ENCODE data around the gene XRRA1.

XRRA1 gene

DNA sequence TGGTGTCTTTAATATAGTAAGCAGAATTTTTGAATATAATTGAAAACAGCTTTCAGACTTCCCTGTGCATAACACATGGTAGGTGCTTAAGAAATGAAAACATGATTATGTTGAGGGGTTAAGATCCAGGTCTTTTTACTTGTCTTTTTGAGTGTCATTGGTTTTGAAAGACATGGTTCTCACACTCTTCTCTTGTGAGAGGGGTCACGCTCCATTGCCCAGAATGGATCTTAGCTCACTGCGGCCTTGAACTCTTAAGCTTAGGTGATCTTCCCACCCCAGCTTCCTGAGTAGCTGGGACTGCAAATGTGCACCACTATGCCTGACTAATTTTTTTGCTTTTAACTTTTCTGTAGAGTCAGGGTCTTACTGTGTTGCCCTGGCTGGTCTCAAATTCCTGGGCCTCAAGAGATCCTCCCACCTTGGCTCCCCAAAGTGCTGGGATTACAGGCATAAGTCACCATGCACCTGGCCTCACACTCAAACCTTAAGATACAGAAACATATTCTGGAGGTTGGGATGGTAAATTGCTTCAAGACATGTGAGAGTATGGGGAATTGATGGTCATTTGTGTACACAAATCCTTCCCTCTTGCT lies 1.6 kb upstream of the XRRA1 start:
- DNase-seq (ENCODE audit: low read depth): no peak

DNA sequence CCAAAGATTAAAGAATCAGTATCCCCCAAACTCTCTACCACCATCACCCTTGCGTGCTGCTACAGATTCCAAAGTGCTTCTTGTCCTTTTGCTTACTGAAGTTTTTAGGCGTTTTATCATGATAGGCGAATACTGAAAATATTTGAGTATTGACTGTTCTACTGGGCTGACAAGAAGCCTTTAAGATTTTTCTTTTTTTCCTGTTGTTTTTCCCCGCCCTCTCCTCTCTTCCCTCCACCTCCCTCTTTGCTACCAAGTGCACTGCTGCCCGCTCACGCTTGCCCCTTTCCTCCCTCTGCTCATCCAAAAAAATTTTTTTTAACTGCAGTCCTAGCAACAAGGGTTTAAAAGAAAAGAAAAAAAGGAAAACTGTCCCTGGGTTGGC lies 854 bp upstream of the XRRA1 start:
- DNase-seq (ENCODE audit: low read depth): no peak

DNA sequence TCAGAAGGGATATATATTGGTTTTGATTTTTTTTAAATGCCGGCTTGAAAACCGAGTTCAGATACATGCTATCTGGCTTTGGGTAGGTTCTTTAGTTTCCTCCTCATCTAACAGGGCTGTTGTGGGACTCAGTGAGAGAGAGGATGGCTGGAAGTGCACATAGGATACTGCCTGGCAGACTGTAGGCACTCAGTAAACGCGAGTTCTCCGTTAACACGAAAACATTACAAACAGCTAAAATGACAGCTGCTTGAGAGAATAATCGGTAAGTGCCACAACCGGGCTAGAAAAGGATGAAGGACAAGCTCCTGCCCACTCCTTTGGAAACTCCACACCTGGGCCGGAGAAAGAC lies 369 bp downstream of the XRRA1 start:
- no peak for DNase-seq (ENCODE audit: low read depth)

DNA sequence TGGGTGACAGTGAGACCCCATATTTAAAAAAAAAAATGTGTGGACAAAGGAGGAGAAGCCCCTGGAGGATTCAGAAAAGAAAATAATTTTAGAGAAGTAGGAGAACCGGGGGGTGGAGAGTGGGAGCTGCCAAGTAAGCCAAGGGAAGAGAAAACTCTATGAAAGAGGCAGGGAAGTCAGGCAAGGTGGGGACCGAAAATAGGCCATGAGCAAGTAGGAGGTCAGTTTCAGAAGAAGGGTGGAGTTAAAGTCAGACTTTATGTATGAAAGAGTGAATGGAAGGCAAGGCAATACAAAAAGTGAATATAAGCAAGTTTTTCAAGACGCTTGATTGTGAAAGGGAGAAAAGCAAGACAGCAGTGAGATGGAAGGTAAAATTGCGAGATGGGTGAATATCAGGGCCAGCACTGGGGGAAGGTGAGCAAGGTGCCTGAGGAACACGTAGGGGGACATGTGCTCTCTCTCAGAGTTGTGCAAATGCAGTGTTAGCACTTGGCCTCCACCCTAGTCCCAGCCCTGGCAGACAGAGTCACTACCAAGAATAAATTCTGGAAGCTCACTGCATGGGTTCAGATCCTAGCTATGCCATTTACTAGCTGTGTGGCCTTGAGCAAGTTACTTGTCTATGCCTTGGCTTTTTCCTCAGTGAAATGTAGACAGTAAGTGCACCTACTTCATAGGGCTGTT lies 6.7 kb downstream of the XRRA1 start:
- DNase-seq (ENCODE audit: low read depth): no peak

DNA sequence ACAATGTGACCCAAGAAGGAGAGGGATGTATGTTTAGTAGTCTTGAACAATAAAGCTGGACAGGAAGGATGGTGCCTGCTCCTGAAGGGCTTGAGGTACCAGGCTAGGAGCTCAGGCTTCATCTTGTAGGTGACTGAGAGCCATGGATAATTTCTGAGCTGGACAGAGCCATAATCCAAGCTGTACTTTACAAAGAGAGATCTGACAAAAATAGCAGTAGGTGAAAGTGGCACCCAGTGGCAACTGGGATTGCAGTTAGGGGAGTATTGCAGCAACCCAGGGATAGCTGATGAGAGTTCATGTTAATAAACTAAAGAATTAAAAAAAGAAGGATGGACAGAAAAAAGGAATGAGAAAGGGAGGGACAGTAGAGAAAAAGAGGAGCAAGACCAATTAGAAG lies 7.4 kb downstream of the XRRA1 start:
- no peak for DNase-seq (ENCODE audit: low read depth)

DNA sequence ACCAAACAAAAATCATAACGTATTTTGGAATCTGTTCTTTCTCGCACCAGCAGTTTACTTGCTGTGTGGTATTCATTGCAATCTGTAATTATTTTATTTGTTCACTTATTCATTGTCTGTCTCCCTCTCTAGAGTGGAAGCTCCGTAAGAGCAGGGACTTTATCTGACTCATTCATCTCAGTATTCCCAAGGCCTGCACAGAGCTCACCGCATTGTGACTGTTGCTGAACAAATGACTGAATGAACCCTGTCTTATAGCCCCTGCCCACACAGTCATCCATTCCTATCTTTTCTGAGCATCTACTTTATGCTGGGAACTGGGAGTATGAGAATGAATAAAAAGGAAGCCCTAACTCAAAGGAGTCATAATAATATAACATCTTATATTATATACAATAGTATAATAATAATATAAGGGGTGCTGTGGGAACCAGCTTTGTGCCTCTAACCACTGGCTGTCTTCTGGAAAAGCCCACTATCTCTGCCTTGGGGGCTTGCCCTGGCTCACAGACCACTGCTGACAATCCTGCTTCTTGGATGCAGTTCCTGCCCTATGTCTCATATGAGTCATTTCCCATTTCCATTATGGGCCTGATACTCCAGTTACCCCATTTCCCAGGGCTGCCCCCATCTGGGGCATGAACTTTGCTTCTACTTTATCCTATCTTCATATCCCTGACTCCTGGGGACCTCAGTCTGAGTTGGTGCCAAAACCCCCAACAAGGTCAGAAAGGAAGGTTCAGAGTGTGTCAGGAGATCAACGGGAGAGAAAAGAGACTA lies 11.0 kb downstream of the XRRA1 start:
- DNase-seq (ENCODE audit: low read depth): no peak

DNA sequence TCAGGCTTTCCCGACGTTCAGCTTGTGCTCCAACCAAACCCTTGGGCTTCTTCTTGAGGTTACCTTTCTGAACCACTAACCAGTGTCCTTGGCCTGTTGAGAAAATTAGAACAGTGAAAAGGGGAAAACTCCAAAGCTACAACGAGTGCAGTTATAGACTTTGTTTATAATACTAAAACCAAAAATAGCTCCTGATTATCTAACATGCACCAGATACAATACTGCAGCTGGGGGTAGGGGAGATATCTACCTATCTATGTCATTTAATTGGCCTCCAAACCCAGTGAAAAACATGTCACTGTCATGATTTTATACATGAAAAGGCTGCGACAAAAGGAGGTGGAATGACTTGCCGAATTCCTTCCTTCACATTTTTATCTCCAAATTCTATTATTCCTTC lies 11.9 kb downstream of the XRRA1 start:
- DNase-seq (ENCODE audit: low read depth): no peak

DNA sequence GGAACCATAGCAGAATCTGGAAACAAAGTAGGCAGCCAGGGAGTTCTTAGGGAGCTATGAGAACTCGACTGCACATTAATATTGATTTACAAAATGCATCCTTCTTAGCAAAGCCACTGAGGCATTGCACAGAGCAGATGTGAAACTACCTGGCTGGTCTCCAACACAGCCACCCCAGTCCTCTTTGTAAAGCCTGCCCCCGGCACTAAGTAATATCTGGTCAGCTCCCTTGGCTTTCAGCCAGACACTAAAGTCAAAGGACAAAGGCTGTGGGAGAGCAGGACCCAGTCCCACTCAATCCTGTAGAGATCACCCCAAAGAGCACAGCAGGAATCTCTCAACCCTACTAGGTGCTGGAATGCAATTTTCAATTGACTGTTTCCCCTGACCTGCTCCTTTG lies 12.8 kb downstream of the XRRA1 start:
- DNase-seq (ENCODE audit: low read depth): no peak

DNA sequence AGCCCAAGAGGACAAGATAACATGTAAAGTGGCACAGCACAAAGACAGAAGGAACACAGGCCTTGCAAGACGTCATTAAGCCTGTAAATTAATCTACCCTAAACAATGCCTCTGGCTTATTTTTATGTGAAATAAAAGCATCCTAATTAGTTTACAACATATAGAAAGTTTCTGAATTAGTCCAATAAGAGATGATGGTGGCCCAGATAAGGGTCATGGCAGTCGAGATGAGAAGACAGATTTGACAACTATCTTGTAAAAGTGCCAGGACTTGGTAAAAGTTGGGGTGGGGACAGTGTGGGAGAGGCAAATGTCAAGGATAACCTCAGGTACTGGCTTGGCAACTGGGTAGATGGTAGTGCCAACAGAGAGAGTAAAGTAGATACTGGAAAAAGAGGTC lies 13.6 kb downstream of the XRRA1 start:
- no peak for DNase-seq (ENCODE audit: low read depth)

DNA sequence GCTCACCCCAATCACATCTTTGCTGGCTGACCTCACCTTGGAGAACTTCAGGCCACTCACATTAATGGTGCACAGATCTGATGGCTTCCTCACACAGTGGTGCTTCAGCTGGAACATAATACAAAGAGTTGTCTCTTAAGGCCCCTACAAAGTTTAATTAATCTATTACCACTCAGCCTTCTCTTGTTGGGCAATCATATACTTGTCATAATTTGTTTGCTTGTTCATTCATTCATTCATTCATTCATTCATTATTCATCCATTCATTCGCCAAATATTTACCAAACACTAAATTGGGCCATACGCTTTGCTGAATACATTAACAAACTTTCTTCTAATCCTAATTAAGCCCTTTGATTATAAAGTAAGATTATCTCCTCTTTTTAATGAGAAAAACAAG lies 15.1 kb downstream of the XRRA1 start:
- no peak for DNase-seq (ENCODE audit: low read depth)

DNA sequence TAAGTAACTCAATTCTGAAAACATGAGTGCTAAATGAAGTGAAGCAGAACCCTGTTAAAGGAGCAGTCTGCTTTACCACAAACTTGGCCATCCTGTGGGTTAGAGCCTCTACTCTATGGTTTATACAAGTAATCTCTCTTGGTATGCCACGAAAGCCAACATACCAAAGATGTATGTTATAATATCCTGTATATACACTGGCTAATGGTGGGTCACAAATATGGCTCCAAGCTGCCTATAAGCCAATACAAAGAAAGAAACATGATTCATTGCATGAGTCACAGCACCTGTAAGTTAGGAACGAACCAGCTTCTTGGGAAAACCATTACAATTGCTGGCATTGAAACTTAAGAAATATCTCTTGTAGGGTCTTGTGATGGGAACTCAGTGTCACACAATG lies 16.1 kb downstream of the XRRA1 start:
- DNase-seq (ENCODE audit: low read depth): no peak

DNA sequence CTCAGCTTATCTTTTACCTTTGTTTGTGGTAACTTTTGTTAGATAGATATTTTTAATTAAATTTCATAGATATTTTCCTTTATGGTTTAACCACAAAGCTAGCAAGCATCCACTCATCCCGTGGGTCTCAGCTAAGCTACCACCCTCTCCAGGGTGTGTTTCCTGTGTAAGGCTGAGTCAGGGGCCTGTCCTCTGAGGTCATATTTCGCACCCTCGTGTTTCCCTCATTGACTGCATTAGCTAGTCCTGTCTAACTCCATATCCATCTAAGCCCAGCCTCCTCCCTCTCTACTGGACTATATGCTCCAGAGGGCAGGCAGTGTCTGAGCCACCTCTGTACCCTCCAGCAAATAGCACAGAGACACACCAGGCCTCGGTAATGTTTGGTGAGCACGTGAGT lies 16.7 kb downstream of the XRRA1 start:
- DNase-seq (ENCODE audit: low read depth): no peak

DNA sequence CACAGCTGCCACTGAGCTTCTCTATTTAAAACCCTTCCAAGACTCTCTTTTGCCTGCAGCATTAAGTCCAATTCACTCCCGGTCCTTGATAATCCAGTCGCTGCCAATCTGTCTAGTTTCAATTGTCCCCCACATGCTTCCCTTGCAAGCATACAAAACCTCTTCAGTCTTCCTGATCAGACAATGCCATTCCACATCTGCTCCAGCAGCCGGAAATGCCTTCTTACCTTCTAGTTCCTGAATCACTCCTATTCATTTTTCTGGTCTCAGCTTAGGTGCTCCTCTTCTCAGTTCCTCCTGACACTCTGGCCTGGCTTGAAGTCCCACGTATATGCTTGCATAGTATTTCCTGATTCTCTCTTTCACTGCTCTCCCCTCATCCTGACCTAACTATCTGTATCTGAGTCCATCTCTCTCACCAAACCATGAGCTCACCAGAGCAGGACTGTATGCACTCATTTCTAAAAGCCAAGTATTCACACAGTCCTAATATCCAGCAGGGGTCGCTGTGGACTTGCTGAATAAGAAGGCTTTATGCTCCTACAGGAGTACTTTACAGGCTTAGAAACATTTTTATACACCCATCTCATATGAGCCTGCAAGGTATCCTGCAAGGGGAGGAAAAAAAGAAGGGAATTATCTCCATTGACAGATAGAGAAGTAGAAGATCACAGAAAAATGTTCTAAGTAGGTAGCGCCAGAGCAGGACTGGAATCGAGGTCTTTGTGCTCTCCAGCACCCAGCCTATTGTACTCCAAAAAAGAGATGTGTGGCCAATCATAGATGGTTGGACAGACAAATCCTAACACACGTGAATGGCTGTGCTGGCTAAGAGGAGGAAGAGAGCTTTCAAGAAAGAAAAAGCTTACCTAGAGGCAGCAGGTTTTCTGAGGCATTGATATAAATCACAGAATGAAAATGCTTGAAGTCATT lies 19.2 kb downstream of the XRRA1 start:
- DNase-seq (ENCODE audit: low read depth): peak; percentile 33

DNA sequence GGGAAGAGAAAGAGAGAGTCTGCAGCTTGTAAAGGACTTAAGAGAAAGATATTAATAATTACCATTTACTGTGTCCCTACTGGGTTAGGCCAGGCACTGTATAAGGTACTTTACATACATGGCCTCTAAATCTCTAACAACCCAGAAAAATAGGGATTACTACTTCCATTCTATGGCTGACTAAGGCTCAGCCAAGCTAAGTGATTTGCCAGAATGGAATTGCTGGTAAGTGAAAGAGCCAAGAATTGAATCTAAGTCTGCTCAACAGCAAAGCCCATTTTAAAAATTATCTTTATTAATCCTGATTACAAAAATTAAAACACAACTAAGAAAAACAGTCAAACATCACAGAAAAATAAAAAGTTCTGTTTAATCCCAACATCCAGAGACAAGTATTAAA lies 21.4 kb downstream of the XRRA1 start:
- DNase-seq (ENCODE audit: low read depth): no peak

DNA sequence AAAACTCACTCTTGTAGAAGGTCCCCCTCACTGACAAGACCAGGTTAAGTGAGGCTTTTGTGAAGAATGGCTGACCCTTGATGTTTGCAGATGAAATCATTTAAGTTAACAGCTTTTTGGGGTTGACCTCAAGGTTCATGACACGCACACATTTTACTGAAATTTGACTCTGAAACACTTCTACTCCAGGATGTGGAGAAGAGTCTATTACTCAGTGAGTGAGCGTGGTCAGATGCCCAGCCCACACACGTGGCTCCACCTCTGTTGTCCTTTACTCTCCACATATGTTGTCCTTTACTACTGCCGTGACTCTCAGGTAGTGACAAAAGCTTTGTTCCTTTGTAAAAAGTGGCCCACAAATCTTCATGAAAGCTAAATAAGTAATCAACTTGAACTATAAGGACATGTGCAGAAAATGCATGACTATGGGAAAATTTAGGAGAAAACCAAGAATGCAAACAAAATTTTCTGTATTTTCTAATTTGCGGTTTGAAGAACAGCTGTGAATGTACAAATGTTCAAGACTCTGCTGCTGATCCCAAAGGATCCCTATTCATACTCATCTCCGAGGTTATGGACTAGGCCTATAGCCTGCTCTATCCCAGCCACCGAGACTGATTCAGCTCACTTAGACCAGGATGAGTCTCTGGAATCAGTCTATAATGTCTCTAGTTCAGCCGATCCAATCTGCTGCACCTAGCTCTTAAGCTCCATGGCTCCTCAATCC lies 22.4 kb downstream of the XRRA1 start:
- no peak for DNase-seq (ENCODE audit: low read depth)

DNA sequence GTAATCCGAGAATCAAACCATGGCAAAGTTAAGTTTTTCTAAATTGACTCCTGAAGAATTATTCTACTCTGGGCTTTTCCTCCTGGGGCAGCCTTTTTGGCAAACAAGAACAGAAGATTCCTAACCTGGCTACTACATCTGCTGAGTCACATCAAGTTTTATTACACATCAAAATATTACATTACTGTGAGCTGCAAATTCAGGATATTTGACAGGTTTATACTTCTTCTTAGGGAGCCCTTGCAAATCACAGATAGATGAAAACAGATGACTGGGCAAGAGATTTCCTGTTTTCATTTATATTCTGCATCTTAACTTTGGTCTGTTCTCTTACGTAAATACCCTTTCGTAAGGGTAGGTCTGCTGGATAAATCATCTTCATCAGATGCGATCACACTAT lies 23.6 kb downstream of the XRRA1 start:
- DNase-seq (ENCODE audit: low read depth): no peak

DNA sequence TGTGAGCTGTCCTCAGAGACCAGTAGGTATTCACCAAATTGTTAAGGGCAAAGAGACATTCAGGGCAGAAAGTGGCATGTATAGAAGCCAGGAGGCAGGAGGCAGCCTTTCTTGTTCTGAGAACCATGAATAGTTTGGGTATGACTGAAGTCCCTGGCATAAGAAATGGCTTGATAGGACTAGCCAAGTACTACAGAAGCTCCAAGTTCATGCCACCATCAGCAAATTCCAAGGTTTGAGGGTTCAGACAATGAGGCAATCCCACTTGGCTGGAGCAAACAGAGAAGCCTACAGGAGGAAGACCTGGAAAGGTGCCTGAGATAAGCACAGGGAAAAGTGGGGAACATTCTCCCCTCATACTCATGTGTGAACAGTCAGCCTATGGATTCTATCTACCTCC lies 25.8 kb downstream of the XRRA1 start:
- DNase-seq (ENCODE audit: low read depth): no peak

DNA sequence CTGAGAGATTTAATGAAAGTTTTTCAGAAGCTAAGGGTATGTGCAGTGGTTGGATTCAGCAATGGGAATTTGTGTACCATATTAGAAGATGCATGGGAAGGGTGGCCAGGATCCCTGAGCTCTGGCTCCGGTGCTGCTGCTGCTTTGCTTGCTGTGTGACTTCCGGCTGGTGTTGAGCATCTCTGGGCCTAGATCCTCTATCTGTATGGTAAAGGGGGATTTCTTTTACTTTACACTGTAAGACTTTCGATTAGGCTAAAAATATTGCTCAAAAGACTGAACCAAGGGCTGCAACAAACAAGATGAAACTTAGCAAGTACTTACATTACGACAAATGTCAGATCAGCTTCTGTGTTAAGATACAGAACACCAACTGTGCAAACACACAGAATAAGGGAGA lies 39.1 kb downstream of the XRRA1 start:
- DNase-seq (ENCODE audit: low read depth): no peak

DNA sequence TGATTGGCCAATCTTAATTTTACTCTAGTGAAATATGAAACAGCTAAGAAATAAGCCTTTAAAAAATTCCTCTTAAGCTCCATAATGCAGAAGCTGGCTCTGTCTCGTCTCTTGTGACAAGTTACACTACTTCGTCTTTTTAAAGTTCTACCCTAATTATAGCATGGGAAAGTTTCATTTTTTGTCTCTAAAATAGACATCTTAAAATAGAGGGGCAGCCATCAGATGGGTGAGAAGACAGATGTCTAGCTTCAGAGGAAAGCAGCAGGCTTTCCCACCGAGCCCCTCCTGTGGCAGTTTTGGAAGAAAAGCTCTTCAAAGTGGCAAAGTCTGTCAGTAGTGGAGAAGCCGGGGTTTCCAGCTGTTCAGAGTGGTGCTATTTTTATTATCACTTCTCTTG lies 39.5 kb downstream of the XRRA1 start:
- DNase-seq (ENCODE audit: low read depth): no peak

DNA sequence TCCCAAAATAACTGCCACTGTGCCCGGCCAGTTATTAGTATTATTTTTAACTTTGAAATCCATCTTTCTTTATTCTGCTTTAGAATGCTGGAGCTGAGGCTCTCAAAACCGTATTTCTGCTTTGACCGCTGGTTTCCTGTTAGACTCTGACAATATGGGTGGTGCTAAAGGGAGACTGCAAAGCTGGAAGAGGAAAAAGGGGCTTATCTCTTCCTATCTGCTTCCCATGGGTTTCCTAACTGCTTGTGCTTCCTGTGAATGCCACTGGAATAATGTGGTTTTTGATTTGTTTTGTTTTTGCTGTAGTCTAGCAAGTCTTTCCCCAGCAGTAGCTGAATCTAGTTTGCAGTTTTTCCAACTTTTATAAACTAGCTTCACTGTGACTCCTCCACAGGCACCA lies 43.6 kb downstream of the XRRA1 start:
- DNase-seq (ENCODE audit: low read depth): no peak

DNA sequence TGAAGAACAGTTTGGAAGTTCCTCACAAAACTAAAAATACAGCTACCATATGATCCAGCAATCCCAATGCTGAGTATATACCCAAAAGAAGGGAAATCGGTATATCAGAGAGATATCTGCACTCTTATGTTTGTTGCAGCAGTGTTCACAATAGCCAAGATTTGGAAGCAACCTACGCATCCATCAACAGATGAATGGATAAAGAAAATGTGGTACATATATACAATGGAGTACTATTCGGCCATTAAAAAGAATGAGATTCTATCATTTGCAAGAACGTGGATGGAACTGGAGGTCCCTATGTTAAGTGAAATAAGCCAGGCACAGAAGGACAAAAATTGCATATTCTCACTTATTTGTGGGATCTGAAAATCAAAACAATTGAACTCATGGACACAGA lies 46.5 kb downstream of the XRRA1 start:
- DNase-seq (ENCODE audit: low read depth): no peak

DNA sequence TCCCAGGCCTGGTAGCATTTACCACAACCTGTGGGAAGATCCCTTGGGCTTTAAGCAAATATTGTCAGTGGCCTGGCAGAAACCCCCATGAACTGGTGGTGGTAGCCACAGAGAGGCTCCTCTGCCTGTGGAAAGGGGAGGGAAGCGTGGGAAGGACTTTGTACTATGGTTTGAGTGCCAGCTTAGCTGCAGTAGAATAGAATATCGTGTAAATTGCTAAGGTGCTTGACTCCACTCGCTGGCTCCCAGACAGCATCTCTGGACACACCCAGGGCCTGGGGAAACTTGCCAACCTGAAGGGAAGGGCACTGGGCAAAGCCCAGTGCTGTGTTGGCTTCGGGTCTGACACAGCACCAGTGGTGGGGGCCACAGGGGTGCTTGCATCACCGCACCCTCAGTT lies 52.6 kb downstream of the XRRA1 start:
- DNase-seq (ENCODE audit: low read depth): no peak
